Measurements from ENCODE around the gene F2RL1. TPM values are rescaled to one million over a fixed set of nuclear protein-coding genes. Genes with fewer than 3 reads are reported as not detected.
"Not testable (repeated sequence)": the region's sequence is repeated elsewhere in the genome, so short reads cannot be mapped to it uniquely, and the experiment has no call there.

Gene F2RL1
- polyA plus RNA-seq, 2 donors: 2.7 to 10.3 TPM

DNA sequence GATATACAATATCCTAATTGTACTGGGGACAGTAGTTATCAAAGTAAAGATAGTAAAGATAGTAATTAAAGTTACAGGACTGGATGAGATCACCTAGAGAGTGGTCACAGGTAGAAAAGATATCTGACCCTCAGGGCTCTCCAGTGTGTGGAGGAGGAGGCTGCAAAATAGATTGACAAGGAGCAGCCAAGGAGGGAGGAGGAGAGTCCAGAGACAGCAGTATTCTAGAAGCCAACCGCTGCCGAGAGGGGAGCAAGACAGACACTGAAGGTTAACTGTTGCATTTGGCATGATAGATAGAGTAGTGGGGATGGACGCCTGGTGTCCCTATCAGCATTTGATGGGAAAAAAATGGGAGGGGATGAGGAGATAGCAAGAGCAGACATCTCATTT, 17.0 kb upstream of the F2RL1 start:
- no peaks in the 10 kb centered on the region for H3K4me1 ChIP-seq (ENCODE audit: control insufficient read depth in 2 of 2, insufficient read depth in 2 of 2, low read length in 1 of 2)
- 75 to 84% methylated on average over 3 of the region's 3 CpGs for WGBS, 2 donors
- no peaks in the 10 kb centered on the region for H3K9me3 ChIP-seq (ENCODE audit: control insufficient read depth in 2 of 2, insufficient read depth in 1 of 2, low read depth in 1 of 2, low read length in 1 of 2)
- no peaks in the 10 kb centered on the region for H3K27me3 ChIP-seq (ENCODE audit: control insufficient read depth in 1 of 2, insufficient read depth in 2 of 2, low read length in 2 of 2)
- no peaks in the 10 kb centered on the region for H3K36me3 ChIP-seq (ENCODE audit: control insufficient read depth in 2 of 2, insufficient read depth in 2 of 2, low read length in 1 of 2)
- no peak overlapping the region for H3K27ac ChIP-seq (ENCODE audit: low read depth in 2 of 2, low read length in 1 of 2)
- H3K4me3 ChIP-seq (ENCODE audit: low read depth in 1 of 2, low read length in 2 of 2): no peak overlapping the region

DNA sequence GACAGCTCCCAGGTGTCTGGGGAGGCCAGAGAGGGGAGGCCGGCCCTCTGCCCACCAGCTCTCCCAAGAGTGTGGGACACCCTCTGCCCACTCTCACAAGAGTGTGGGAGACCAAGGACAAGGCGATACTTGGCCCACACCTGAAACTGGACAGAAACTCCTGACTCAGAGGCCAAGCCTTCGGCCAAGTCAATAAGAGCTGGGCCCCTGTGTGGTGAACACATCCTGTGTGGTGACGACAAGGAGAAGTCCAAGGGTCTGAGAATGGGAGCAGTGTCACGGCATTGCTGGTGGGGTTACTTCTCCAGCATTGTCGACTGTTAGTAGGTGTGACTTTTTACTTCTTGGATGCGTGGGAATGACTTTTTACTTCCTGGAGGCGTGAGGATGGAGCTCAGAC, 14.6 kb upstream of the F2RL1 start:
- no peaks in the 10 kb centered on the region for H3K9me3 ChIP-seq (ENCODE audit: control insufficient read depth in 2 of 2, insufficient read depth in 1 of 2, low read depth in 1 of 2, low read length in 1 of 2)
- no peaks in the 10 kb centered on the region for H3K27me3 ChIP-seq (ENCODE audit: control insufficient read depth in 1 of 2, insufficient read depth in 2 of 2, low read length in 2 of 2)
- no peak overlapping the region for H3K27ac ChIP-seq (ENCODE audit: low read depth in 2 of 2, low read length in 1 of 2)
- 88 to 92% methylated on average over 8 of the region's 8 CpGs for WGBS, 2 donors
- no peak overlapping the region for H3K4me3 ChIP-seq (ENCODE audit: low read depth in 1 of 2, low read length in 2 of 2)
- H3K4me1 ChIP-seq (ENCODE audit: control insufficient read depth in 2 of 2, insufficient read depth in 2 of 2, low read length in 1 of 2): peaks cover 0 to 4% of the 10 kb centered on the region in 2 donors
- no peaks in the 10 kb centered on the region for H3K36me3 ChIP-seq (ENCODE audit: control insufficient read depth in 2 of 2, insufficient read depth in 2 of 2, low read length in 1 of 2)

DNA sequence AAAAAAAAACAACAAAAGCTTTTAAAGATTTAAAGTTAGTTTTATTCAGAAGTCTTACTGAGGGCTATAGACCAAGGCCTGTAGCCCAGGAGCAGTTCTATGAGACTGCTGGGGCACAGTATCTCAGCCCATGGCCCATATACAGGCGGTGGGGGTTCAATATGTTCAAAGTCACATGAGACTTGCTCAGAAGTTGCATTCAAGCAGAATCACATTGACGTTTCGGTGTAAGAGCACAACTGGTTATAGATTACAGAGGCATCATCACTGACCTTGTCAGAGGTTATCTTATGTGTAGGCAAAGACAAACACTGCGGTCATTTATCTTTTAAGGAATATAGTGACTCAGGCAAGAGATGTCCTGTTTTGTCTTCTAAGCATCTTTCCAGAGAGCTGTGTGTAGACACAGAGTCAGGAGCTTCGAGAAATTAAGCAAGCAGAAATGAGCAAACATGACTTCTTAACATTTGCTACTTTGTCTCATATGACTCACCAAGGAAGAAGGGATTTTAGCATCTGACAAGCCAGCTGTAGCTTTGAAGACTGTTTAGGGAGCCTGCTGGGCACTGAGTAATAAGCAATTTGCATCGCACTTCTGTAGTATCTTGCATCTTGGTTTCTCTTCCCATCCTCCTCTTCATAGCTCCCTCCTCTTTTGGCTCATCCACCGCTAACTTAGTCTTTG, 12.9 kb upstream of the F2RL1 start:
- WGBS, 2 donors: 51 to 55% methylated on average over 7 of the region's 7 CpGs
- H3K4me3 ChIP-seq (ENCODE audit: low read depth in 1 of 2, low read length in 2 of 2): no peak overlapping the region
- no peaks in the 10 kb centered on the region for H3K27me3 ChIP-seq (ENCODE audit: control insufficient read depth in 1 of 2, insufficient read depth in 2 of 2, low read length in 2 of 2)
- peaks cover 0 to 4% of the 10 kb centered on the region in 2 donors for H3K4me1 ChIP-seq (ENCODE audit: control insufficient read depth in 2 of 2, insufficient read depth in 2 of 2, low read length in 1 of 2)
- no peaks in the 10 kb centered on the region for H3K36me3 ChIP-seq (ENCODE audit: control insufficient read depth in 2 of 2, insufficient read depth in 2 of 2, low read length in 1 of 2)
- H3K9me3 ChIP-seq (ENCODE audit: control insufficient read depth in 2 of 2, insufficient read depth in 1 of 2, low read depth in 1 of 2, low read length in 1 of 2): no peaks in the 10 kb centered on the region
- H3K27ac ChIP-seq (ENCODE audit: low read depth in 2 of 2, low read length in 1 of 2): peak overlapping the region in 1 of 2 donors; percentile 75

GRCh38 chr5:76807296-76807695, 11.5 kb upstream of the F2RL1 start:
- peaks cover 0 to 4% of the 10 kb centered on the region in 2 donors for H3K4me1 ChIP-seq (ENCODE audit: control insufficient read depth in 2 of 2, insufficient read depth in 2 of 2, low read length in 1 of 2)
- H3K27ac ChIP-seq (ENCODE audit: low read depth in 2 of 2, low read length in 1 of 2): peak overlapping the region in 1 of 2 donors; percentile 53
- H3K9me3 ChIP-seq (ENCODE audit: control insufficient read depth in 2 of 2, insufficient read depth in 1 of 2, low read depth in 1 of 2, low read length in 1 of 2): no peaks in the 10 kb centered on the region
- 59 to 62% methylated on average over 3 of the region's 3 CpGs for WGBS, 2 donors
- no peaks in the 10 kb centered on the region for H3K27me3 ChIP-seq (ENCODE audit: control insufficient read depth in 1 of 2, insufficient read depth in 2 of 2, low read length in 2 of 2)
- H3K36me3 ChIP-seq (ENCODE audit: control insufficient read depth in 2 of 2, insufficient read depth in 2 of 2, low read length in 1 of 2): no peaks in the 10 kb centered on the region
- no peak overlapping the region for H3K4me3 ChIP-seq (ENCODE audit: low read depth in 1 of 2, low read length in 2 of 2)

DNA sequence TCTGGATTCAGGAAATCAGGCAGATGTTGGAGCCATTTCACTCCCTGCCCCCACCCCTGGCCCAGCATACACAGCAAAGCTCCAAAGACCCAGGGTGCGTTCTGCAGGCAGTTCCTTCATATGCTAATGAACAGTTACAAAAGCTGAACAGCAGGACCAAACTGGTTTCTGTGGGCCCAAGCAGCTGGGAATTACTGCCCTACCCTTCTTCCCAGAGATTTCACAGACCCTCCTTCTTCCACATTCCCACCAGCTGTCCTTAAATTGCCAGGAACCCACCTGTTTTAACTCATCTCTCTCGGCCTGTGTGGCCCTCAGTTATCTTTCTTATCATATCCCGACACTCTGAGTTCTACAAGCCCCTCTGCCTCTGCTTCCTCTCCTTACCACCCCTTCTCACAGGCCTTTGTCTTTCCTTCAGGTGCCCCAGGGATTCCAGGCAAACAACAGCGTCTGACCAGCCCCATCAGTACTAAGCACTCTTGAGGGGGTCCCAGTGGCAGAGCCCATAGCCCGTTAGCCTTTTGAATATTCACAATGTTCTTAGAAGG, 10.6 kb upstream of the F2RL1 start:
- no peaks in the 10 kb centered on the region for H3K36me3 ChIP-seq (ENCODE audit: control insufficient read depth in 2 of 2, insufficient read depth in 2 of 2, low read length in 1 of 2)
- H3K9me3 ChIP-seq (ENCODE audit: control insufficient read depth in 2 of 2, insufficient read depth in 1 of 2, low read depth in 1 of 2, low read length in 1 of 2): no peaks in the 10 kb centered on the region
- 74 to 77% methylated on average over 5 of the region's 5 CpGs for WGBS, 2 donors
- no peak overlapping the region for H3K4me3 ChIP-seq (ENCODE audit: low read depth in 1 of 2, low read length in 2 of 2)
- peak overlapping the region; percentile 53 to 83 for H3K27ac ChIP-seq (ENCODE audit: low read depth in 2 of 2, low read length in 1 of 2)
- H3K27me3 ChIP-seq (ENCODE audit: control insufficient read depth in 1 of 2, insufficient read depth in 2 of 2, low read length in 2 of 2): no peaks in the 10 kb centered on the region
- H3K4me1 ChIP-seq (ENCODE audit: control insufficient read depth in 2 of 2, insufficient read depth in 2 of 2, low read length in 1 of 2): peaks cover 0 to 4% of the 10 kb centered on the region in 2 donors

DNA sequence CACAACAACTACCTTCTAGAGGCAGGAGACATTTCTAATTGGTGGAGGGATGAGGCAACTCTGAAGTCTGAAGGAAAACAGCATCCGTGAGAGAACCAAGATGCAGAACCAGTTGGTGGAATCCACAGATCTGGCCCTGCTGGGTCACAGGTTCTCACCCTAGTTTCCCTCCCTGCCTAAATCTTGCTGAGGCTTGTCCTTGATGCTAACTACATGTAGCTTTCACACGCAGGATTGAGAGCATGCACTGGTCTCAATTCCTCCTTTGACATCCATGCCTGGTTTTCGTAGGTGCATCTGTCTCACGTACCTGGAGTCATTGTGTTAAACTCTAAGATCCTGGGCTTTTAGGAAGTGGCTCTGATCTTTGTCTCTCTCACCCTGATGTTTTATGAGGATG, 9.7 kb upstream of the F2RL1 start:
- Histone ChIP-seq H3K27me3 (ENCODE audit: control insufficient read depth in 1 of 2, insufficient read depth in 2 of 2, low read length in 2 of 2) (no peaks in the 10 kb centered on the region), H3K4me1 (ENCODE audit: control insufficient read depth in 2 of 2, insufficient read depth in 2 of 2, low read length in 1 of 2) (peaks cover 0 to 4% of the 10 kb centered on the region in 2 donors), H3K4me3 (ENCODE audit: low read depth in 1 of 2, low read length in 2 of 2) (no peak overlapping the region), H3K36me3 (ENCODE audit: control insufficient read depth in 2 of 2, insufficient read depth in 2 of 2, low read length in 1 of 2) (no peaks in the 10 kb centered on the region), H3K9me3 (ENCODE audit: control insufficient read depth in 2 of 2, insufficient read depth in 1 of 2, low read depth in 1 of 2, low read length in 1 of 2) (no peaks in the 10 kb centered on the region), H3K27ac (ENCODE audit: low read depth in 2 of 2, low read length in 1 of 2) (peak overlapping the region; percentile 29 to 83)
- WGBS, 2 donors: 47 to 70% methylated on average over 4 of the region's 4 CpGs

GRCh38 chr5:76810236-76810635, 8.6 kb upstream of the F2RL1 start:
- no peaks in the 10 kb centered on the region for H3K36me3 ChIP-seq (ENCODE audit: control insufficient read depth in 2 of 2, insufficient read depth in 2 of 2, low read length in 1 of 2)
- no peak overlapping the region for H3K4me3 ChIP-seq (ENCODE audit: low read depth in 1 of 2, low read length in 2 of 2)
- 93 to 94% methylated on average over 6 of the region's 6 CpGs for WGBS, 2 donors
- H3K27me3 ChIP-seq (ENCODE audit: control insufficient read depth in 1 of 2, insufficient read depth in 2 of 2, low read length in 2 of 2): no peaks in the 10 kb centered on the region
- no peaks in the 10 kb centered on the region for H3K9me3 ChIP-seq (ENCODE audit: control insufficient read depth in 2 of 2, insufficient read depth in 1 of 2, low read depth in 1 of 2, low read length in 1 of 2)
- H3K4me1 ChIP-seq (ENCODE audit: control insufficient read depth in 2 of 2, insufficient read depth in 2 of 2, low read length in 1 of 2): peaks cover 0 to 4% of the 10 kb centered on the region in 2 donors
- H3K27ac ChIP-seq (ENCODE audit: low read depth in 2 of 2, low read length in 1 of 2): no peak overlapping the region

- Histone ChIP-seq H3K27me3 (ENCODE audit: control insufficient read depth in 1 of 2, insufficient read depth in 2 of 2, low read length in 2 of 2) (no peaks in the 10 kb centered on the region), H3K4me1 (ENCODE audit: control insufficient read depth in 2 of 2, insufficient read depth in 2 of 2, low read length in 1 of 2) (peaks cover 0 to 4% of the 10 kb centered on the region in 2 donors), H3K9me3 (ENCODE audit: control insufficient read depth in 2 of 2, insufficient read depth in 1 of 2, low read depth in 1 of 2, low read length in 1 of 2) (no peaks in the 10 kb centered on the region), H3K27ac (ENCODE audit: low read depth in 2 of 2, low read length in 1 of 2) (peak overlapping the region in 1 of 2 donors; percentile 79), H3K36me3 (ENCODE audit: control insufficient read depth in 2 of 2, insufficient read depth in 2 of 2, low read length in 1 of 2) (no peaks in the 10 kb centered on the region), H3K4me3 (ENCODE audit: low read depth in 1 of 2, low read length in 2 of 2) (no peak overlapping the region)
- WGBS, 2 donors: 58 to 73% methylated on average over 5 of the region's 5 CpGs
Observed at GRCh38 chr5:76811214-76811613, 7.6 kb upstream of the F2RL1 start.

DNA sequence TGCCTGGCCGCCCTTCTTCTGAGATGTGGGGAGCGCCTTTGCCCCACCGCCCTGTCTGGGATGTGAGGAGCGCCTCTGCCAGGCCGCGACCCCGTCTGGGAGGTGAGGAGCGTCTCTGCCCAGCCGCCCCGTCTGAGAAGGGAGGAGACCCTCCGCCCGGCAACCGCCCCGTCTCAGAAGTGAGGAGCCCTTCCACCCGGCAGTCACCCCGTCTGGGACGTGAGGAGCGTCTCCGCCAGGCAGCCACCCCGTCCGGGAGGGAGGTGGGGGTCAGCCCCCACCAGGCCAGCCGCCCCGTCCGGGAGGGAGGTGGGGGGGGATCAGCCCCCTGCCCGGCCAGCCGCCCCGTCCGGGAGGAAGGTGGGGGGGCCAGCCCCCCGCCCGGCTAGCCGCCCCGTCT, 6.6 kb upstream of the F2RL1 start:
- 94 to 98% methylated on average over 13 to 32 of the region's 32 CpGs for WGBS, 2 donors
- H3K4me3 ChIP-seq (ENCODE audit: low read depth in 1 of 2, low read length in 2 of 2); H3K36me3 ChIP-seq (ENCODE audit: control insufficient read depth in 2 of 2, insufficient read depth in 2 of 2, low read length in 1 of 2); H3K27me3 ChIP-seq (ENCODE audit: control insufficient read depth in 1 of 2, insufficient read depth in 2 of 2, low read length in 2 of 2); H3K27ac ChIP-seq (ENCODE audit: low read depth in 2 of 2, low read length in 1 of 2); H3K9me3 ChIP-seq (ENCODE audit: control insufficient read depth in 2 of 2, insufficient read depth in 1 of 2, low read depth in 1 of 2, low read length in 1 of 2); H3K4me1 ChIP-seq (ENCODE audit: control insufficient read depth in 2 of 2, insufficient read depth in 2 of 2, low read length in 1 of 2): not testable (repeated sequence)

DNA sequence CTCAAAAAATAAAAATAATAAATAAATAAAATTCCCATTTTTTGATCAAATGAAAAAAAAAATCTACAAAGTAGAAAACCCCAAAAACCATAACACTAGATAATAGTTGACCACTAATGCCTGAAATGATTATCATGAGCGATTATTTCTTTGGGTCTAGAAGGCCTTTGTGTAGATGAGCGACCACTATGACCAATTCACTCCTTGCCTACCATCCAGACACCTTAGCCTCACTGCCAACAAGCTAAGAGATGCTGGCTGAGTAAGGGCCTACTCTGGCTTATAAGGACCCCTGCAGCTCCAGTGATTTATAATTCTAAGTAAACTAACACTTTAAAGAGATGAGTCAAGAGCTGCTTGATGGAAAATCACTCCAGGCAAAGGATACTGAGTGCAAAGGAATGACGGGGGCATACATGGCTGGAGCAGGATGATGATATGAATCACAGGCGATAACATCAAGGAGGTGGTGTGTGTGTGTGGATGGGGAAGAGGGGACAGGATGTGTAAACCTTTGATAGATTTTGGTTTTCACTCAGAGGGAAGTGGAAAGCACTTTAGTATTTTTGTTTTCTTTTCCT, 4.8 kb upstream of the F2RL1 start:
- Histone ChIP-seq H3K4me1 (ENCODE audit: control insufficient read depth in 2 of 2, insufficient read depth in 2 of 2, low read length in 1 of 2) (peaks cover 0 to 3% of the 10 kb centered on the region in 2 donors), H3K27me3 (ENCODE audit: control insufficient read depth in 1 of 2, insufficient read depth in 2 of 2, low read length in 2 of 2) (peaks cover 0 to 2% of the 10 kb centered on the region in 2 donors), H3K4me3 (ENCODE audit: low read depth in 1 of 2, low read length in 2 of 2) (no peak overlapping the region), H3K36me3 (ENCODE audit: control insufficient read depth in 2 of 2, insufficient read depth in 2 of 2, low read length in 1 of 2) (no peaks in the 10 kb centered on the region), H3K9me3 (ENCODE audit: control insufficient read depth in 2 of 2, insufficient read depth in 1 of 2, low read depth in 1 of 2, low read length in 1 of 2) (no peaks in the 10 kb centered on the region), H3K27ac (ENCODE audit: low read depth in 2 of 2, low read length in 1 of 2) (no peak overlapping the region)
- WGBS, 2 donors: 75 to 85% methylated on average over 4 of the region's 4 CpGs
